ENCODE results near the gene TSPAN14.

TSPAN14 gene

DNA sequence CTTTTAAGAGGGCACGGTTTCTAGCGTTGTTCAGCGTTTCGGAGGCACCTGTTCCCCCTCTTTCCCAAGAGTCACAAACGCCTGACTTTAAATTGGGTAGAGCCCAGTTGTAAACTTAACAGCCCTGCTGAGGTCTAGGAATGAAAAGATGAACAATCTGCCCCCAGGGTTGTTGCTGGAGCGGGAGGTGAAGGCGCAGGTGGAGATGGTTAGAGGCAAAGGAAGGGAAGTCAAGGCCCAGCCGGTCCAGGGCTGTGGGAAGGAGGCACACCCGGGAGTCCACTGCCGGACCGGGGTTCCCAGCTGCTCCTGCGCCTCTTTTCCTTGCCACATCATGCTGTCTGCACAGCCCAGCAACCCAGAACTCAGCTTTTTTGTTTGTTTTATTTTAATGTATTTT, 45.0 kb upstream of the TSPAN14 start:
- no peak for DNase-seq (ENCODE audit: low read depth)
- H3K4me3 ChIP-seq (ENCODE audit: low read depth, low read length) = peak overlapping the region; percentile 38
- TF ChIP-seq MYC (IDR thresholded peaks at IDR 0.05; ENCODE audit: low read depth, low read length) (no peak), POLR2A (IDR thresholded peaks at IDR 0.05; ENCODE audit: extremely low read depth, insufficient read length) (no peak)
- TF ChIP-seq, protein P1, sequence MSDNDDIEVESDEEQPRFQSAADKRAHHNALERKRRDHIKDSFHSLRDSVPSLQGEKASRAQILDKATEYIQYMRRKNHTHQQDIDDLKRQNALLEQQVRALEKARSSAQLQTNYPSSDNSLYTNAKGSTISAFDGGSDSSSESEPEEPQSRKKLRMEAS (IDR thresholded peaks at IDR 0.05; ENCODE audit: low read depth, low read length) = no peak

DNA sequence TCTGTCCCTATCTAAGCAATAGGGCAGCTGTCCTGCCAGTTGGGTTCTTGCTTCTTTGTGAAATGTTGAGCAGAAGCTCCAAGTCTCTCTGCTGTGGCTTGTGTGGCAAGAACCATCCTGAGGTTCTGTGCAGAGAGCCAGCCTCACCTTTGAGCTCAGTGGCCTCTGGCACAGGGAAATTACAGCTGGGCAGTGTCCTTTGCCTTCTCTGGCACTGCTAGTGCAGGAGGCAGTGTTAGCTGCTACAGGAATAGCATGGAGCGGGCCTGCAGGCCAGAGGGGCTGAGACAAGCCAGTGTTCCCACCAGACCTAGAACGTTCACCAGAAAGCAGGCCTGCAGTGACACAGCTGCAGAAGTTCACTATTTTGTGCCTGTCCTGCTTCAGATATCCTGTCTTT, 44.0 kb upstream of the TSPAN14 start:
- no peak overlapping the region for H3K4me3 ChIP-seq (ENCODE audit: low read depth, low read length)
- no peak for DNase-seq (ENCODE audit: low read depth)
- TF ChIP-seq, protein P1 (IDR thresholded peaks at IDR 0.05; ENCODE audit: low read depth, low read length) = no peak
- TF ChIP-seq, protein P2, sequence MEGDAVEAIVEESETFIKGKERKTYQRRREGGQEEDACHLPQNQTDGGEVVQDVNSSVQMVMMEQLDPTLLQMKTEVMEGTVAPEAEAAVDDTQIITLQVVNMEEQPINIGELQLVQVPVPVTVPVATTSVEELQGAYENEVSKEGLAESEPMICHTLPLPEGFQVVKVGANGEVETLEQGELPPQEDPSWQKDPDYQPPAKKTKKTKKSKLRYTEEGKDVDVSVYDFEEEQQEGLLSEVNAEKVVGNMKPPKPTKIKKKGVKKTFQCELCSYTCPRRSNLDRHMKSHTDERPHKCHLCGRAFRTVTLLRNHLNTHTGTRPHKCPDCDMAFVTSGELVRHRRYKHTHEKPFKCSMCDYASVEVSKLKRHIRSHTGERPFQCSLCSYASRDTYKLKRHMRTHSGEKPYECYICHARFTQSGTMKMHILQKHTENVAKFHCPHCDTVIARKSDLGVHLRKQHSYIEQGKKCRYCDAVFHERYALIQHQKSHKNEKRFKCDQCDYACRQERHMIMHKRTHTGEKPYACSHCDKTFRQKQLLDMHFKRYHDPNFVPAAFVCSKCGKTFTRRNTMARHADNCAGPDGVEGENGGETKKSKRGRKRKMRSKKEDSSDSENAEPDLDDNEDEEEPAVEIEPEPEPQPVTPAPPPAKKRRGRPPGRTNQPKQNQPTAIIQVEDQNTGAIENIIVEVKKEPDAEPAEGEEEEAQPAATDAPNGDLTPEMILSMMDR (IDR thresholded peaks at IDR 0.05; ENCODE audit: low read depth, low read length) = no peak
- no peak for TF ChIP-seq MYC (IDR thresholded peaks at IDR 0.05; ENCODE audit: low read depth, low read length)
- TF ChIP-seq POLR2A (IDR thresholded peaks at IDR 0.05; ENCODE audit: extremely low read depth, insufficient read length) = no peak

DNA sequence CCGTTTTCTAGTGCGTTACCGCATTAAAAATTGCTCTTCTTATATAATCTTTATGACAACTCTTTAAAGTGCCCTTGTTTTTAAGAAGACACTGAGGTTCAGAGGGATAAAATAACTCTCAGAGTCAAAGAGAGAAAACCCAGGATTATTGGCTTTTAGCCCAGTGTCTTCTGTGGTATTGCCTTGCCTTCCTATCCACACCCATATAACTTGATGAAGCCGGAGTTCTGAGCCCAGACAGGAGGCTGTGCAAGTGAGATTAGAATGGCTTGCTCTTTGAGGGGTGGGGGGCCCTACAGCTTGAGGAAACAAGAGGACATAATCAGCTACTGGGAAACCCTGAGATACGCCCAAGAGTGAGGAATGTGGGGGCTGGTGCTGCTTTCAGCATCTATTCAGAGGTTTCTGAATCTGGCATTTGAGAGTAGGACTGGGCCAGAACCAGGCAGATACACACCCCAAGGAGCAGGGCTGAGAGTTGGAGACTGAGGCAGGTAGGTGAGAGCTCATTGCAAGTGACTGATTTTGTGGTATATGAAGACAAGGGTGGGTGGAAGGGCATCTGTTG, 43.4 kb upstream of the TSPAN14 start:
- TF ChIP-seq, protein P1 (IDR thresholded peaks at IDR 0.05; ENCODE audit: low read depth, low read length) = no peak
- TF ChIP-seq MYC (IDR thresholded peaks at IDR 0.05; ENCODE audit: low read depth, low read length) = no peak
- TF ChIP-seq, protein P2 (IDR thresholded peaks at IDR 0.05; ENCODE audit: low read depth, low read length) = no peak
- no peak for TF ChIP-seq POLR2A (IDR thresholded peaks at IDR 0.05; ENCODE audit: extremely low read depth, insufficient read length)
- no peak overlapping the region for H3K4me3 ChIP-seq (ENCODE audit: low read depth, low read length)
- no peak for DNase-seq (ENCODE audit: low read depth)

DNA sequence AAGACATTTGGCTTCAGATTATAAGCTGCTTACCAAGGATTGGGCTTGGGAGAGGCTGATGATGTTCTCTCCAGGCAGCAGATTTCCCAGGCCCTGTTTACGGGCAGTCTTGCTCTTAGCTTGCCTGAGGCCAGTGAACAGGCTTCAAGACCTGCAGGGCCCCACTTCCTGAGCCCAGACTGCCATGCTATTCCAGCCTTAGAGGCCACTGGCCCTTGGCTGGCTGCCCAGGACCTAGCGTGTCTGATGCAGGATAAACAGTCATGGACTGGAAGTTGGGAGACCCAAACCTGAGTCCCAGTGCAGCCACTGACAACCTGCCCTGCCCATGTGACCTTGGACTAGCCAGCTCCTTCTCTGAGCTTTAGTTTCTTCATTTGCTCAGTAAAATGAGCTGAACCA, 42.8 kb upstream of the TSPAN14 start:
- DNase-seq (ENCODE audit: low read depth) = no peak
- no peak overlapping the region for H3K4me3 ChIP-seq (ENCODE audit: low read depth, low read length)
- TF ChIP-seq, protein P1 (IDR thresholded peaks at IDR 0.05; ENCODE audit: low read depth, low read length) = no peak
- TF ChIP-seq MYC (IDR thresholded peaks at IDR 0.05; ENCODE audit: low read depth, low read length) = no peak
- TF ChIP-seq, protein P2 (IDR thresholded peaks at IDR 0.05; ENCODE audit: low read depth, low read length) = no peak

DNA sequence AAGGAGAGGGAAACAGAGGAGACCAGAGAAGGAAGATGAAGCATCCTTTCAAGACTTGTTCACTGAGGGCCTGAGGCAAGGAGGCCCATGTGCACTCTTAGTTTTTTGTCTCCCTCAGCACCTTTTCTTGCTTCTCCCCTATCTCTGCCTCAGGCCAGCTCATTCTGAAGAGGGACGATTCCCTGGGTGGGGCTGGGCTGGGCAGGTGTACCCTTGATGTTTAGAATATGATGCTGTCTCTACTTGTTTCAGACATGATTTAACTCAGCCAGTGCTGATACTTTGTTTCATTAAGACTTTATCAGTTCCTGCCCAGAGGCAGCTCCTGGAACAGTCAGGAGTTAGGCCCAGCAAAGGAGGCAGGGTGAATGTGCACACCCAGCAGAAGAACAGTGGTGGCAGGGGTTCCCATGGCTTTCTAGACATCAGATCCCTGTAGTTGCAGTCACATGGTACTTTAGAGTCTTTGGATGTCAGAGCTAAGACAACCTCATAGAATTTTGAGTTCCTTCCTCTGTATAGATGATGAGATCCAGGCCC, 42.4 kb upstream of the TSPAN14 start:
- TF ChIP-seq, protein P1 (IDR thresholded peaks at IDR 0.05; ENCODE audit: low read depth, low read length) = no peak
- TF ChIP-seq, protein P2 (IDR thresholded peaks at IDR 0.05; ENCODE audit: low read depth, low read length) = no peak
- TF ChIP-seq POLR2A (IDR thresholded peaks at IDR 0.05; ENCODE audit: extremely low read depth, insufficient read length) = no peak
- no peak for TF ChIP-seq MYC (IDR thresholded peaks at IDR 0.05; ENCODE audit: low read depth, low read length)
- no peak overlapping the region for H3K4me3 ChIP-seq (ENCODE audit: low read depth, low read length)
- no peak for DNase-seq (ENCODE audit: low read depth)

DNA sequence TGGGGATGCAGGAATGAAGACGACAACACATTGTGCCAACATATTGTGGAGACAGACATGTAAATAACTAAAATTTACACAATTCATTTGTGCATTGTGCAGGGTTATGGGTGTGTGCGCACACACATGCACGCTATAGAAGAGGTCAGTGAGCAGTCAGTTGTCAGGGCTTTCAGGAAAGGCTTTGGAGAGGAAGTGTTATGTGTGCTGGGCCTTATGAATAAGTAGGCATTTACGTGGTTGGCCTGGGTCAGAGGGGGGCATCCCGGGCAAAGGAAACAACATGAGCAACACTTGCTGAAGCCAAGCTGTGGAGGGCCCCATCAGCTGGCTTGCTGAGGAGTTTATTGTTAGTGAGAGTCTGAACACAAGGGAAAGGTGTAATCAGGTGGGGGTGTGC, 41.6 kb upstream of the TSPAN14 start:
- peak; percentile 24 for DNase-seq (ENCODE audit: low read depth)

More for the DNA sequence above, 41.6 kb upstream of the TSPAN14 start:
- no peak overlapping the region for H3K4me3 ChIP-seq (ENCODE audit: low read depth, low read length)
- TF ChIP-seq MYC (IDR thresholded peaks at IDR 0.05; ENCODE audit: low read depth, low read length) = no peak
- no peak for TF ChIP-seq POLR2A (IDR thresholded peaks at IDR 0.05; ENCODE audit: extremely low read depth, insufficient read length)
- TF ChIP-seq, protein P2 (IDR thresholded peaks at IDR 0.05; ENCODE audit: low read depth, low read length) = no peak
- TF ChIP-seq, protein P1 (IDR thresholded peaks at IDR 0.05; ENCODE audit: low read depth, low read length) = no peak

Measured in NB4 (cell line).